ENCODE measurements around the gene TRAF1.

TRAF1 gene

DNA sequence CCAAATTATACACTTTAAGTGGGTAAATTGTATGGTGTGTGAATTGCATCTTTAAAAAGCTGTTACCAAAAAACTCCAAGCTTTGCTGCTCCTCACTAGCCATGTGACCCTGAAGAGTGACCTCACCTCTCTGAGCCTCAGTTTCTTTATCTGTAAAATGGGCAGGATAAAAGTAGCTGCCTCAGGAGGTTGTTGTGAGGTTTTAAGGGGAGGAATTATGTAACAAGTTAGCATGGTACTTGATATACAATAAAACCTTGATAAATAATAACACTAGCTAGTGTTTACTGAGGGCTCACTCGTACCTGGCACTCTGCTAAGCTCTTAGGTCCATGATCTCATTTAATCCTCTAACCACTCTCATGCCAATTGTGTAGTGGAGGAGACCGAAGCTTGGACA is 30.6 kb downstream of the TRAF1 start:
- no peak overlapping the region for H3K4me3 ChIP-seq (ENCODE audit: low read length)
- TF ChIP-seq CTCF (conservative IDR thresholded peaks at IDR 0.05; ENCODE audit: low read length), result no peak
- no peak for DNase-seq (ENCODE audit: low read depth)

- no peak for DNase-seq (ENCODE audit: low read depth)
- H3K4me3 ChIP-seq (ENCODE audit: low read length), result peak overlapping the region; percentile 17
- TF ChIP-seq CTCF (conservative IDR thresholded peaks at IDR 0.05; ENCODE audit: low read length), result no peak
Observed at GRCh38 chr9:120894321-120895148, 32.1 kb downstream of the TRAF1 start.

DNA sequence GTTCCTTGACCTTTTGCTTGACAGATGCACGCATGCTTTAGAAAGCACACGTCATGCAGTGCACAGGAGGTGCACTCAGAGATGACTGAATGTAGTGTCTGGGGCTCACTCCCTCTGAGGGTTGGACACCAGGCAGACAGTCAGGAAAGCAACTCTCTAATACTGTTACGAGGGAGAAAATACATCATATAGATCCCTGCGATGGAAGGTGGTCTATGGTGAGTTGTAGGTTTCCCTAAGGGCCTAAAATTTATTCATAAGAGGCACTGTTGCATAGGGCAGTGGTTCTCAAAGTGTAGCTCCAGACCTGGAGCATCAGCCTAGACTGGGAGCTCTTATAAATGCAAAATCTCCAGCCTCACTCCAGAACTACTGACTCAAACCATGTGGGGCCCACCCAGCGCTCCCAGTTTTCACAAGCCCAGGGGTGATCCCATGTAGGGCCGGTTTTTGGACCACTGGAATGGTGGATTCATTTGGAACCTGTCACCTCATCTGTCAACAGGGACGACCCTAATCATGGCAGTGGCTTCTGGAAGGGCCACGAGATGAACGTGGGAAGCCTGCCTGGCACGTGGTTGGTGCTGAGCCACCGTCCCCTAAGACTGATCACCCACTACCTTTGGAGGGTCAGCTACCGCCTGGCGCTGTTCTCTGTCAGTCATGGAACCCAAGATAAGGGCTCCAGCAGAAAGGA is 32.8 kb downstream of the TRAF1 start:
- TF ChIP-seq CTCF (conservative IDR thresholded peaks at IDR 0.05; ENCODE audit: low read length), result no peak
- H3K4me3 ChIP-seq (ENCODE audit: low read length), result no peak overlapping the region
- no peak for DNase-seq (ENCODE audit: low read depth)

DNA sequence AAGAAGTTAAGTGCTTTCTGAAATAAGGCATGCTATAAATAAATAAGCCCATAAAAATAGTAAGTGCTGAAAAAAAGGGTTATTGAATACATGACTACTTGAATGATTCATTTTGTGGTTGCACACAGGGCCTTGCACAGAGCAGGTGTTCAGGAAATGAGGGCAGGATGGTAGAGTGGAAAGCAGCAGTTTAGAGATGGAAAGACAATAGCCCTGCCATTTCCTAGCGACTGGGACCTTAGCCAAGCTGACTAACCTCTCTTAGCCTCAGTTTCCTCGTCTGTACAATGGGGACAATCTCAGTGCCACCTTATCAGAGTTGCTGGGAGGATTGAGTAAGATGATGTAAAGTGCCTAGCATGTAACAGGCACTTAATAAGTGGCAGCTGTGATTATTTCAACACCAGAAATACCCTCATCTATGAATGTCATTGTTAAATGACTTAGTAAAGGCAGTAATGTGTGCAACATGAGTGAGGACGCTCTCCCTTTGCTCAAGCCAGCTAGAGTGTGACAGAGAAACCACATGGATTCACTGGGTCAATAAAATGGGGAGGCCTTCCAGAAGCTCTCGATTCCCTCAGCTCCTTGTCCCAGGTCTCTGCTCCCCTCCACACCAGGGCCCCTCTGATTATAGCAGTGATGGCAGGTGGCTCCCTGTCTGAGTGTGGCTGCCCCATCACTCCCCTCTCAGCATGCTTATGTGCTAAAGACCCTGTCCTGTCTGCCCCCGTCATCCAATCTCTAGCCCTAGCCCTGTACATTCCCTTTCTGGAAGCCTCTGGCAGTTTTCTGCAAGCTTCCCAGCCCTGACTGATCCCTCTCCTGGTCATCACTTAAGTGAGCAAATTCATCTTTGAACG is 33.6 kb downstream of the TRAF1 start:
- no peak overlapping the region for H3K4me3 ChIP-seq (ENCODE audit: low read length)
- TF ChIP-seq CTCF (conservative IDR thresholded peaks at IDR 0.05; ENCODE audit: low read length), result no peak
- DNase-seq (ENCODE audit: low read depth), result peak; percentile 61

DNA sequence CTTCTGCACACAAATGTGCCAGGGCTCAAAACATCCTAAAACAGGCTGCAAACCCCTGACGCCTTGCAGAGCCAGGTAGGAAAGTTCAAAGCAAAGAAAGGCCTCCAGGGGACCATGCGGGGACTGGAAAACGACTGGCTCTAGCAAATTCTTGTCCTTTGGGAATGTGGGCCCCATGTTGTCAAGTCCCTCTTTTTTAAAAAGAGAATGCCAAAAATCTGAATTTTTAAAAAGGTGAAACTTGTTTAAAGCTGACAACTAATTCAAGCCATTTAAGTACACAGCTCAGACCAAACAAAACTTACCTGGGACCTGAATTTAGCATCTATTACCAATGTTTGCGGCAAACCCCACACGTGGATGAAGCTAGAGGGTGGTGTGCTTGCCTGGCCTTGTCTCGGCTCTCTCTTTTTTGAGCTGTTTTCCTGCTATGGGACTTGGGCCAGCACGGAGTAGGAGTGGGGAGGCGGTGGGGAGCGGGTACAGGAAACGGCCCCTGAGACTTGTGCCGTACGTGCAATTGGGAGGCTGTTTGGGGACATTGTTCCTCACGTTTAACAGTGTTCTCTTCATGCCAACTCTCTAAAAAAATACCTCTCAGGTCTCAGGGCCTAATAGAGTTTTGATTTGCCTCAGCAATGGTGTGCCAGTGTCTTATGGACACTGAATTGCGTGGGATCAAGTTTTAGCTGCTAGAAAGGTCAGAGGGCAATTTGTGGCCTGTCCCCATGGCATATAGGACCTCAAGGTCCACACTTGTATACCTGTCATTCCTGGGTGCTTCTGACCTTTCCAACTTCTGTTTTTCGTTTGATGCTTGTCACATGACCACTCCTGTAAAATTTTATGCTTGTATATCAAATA is 34.5 kb downstream of the TRAF1 start:
- H3K4me3 ChIP-seq (ENCODE audit: low read length), result no peak overlapping the region
- no peak for TF ChIP-seq CTCF (conservative IDR thresholded peaks at IDR 0.05; ENCODE audit: low read length)
- DNase-seq (ENCODE audit: low read depth), result no peak

DNA sequence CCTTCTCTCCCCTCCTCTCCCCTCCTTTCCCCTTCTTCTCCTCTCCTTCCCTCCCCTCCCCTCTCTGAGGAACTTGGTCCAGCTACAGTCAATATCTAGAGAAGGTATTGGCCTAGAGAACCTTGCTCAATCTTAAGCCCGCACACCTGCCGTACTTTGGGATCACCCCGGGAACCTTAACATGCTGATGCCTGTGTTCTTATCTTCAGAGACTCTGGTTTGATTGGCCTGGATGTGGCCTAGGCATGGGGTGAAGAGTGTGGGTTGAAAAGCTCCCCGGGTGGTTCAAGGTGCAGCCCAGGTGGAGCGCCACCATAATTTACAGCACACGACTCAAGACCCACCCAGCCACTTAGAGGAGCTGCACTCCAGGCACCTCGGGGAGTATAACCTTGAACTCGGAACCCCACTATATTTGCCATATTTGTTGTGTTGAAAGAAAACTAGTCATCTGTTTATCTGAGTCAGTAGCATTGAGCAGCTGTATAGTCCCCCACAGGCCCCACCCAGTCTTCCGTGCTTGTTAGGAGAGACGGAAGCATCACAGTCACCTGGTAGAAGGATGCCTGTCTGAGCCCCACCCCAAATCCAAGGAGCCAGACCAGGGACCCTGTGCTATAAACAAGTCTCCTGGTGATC is 35.2 kb downstream of the TRAF1 start:
- no peak overlapping the region for H3K4me3 ChIP-seq (ENCODE audit: low read length)
- DNase-seq (ENCODE audit: low read depth), result no peak
- TF ChIP-seq CTCF (conservative IDR thresholded peaks at IDR 0.05; ENCODE audit: low read length), result no peak
